Colonic mucosa (tissue), 4 donors: ENCODE measurements around the gene KREMEN2. TPM values are rescaled to one million over a fixed set of nuclear protein-coding genes. Genes with fewer than 3 reads are reported as not detected.

ENCODE experiments used
- DNase-seq: peaks from one replicate; pipeline ENCODE4 v3.0.0-alpha.2; 2020
- H3K27ac ChIP-seq: fragments of 200-600 bp; one replicate; pipeline ENCODE4 v1.8.0; 2021
- H3K27me3 ChIP-seq: fragments of 200-600 bp; one replicate; pipeline ENCODE4 v1.8.0; 2021
- H3K36me3 ChIP-seq: fragments of 200-600 bp; one replicate; pipeline ENCODE4 v1.8.0; 2021
- H3K4me1 ChIP-seq: fragments of 200-600 bp; one replicate; pipeline ENCODE4 v1.8.0; 2021; ENCODE audit warnings: mild to moderate bottlenecking
- H3K4me3 ChIP-seq: fragments of 200-600 bp; one replicate; pipeline ENCODE4 v1.8.0; 2021
- H3K9ac ChIP-seq, 2 donors: one replicate each; pipeline ENCODE4 v1.7.0; 2013; ENCODE audit warnings: control low read depth in 2 of 2, low read depth in 2 of 2, low read length in 2 of 2
- H3K9me3 ChIP-seq: fragments of 200-600 bp; one replicate; pipeline ENCODE4 v1.8.0; 2021
- intact Hi-C: fragments of 100-400 bp; cut with DNase I; formaldehyde crosslinking; loops from one replicate; pipeline ENCODE4 v1.14.1; 2022
- total RNA-seq, 2 donors: library from RNA; stranded (reverse); fragmentation: NEBNext Ultra II Directional in 1 of 2; extraction: Animal tissue kit (Norgen Biotek cat#: 25700) in 1 of 2; gene quantifications; one replicate each; pipeline ENCODE4 v1.2.1, GENCODE V29; 2021
- TF ChIP-seq, protein P1 (sequence below): fragments of 200-600 bp; IDR thresholded peaks from one replicate; pipeline ENCODE4 v1.8.0; 2022; ENCODE audit warnings: antibody characterized with exemption, mild to moderate bottlenecking
- donor health status: healthy.
- donor health status: DM: no; HTN: no; CAD: no.
- donor health status: DM: no; HTN: no; CAD: no.

The KREMEN2 gene
- total RNA-seq, 2 donors from 2014 or later: 1.4 to 1.5 TPM

DNA sequence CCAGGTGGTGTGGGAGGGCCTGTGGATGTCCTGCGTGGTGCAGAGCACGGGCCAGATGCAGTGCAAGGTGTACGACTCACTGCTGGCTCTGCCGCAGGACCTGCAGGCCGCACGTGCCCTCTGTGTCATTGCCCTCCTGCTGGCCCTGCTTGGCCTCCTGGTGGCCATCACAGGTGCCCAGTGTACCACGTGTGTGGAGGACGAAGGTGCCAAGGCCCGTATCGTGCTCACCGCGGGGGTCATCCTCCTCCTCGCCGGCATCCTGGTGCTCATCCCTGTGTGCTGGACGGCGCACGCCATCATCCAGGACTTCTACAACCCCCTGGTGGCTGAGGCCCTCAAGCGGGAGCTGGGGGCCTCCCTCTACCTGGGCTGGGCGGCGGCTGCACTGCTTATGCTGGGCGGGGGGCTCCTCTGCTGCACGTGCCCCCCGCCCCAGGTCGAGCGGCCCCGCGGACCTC, 49.4 kb downstream of the KREMEN2 start:
- intact Hi-C loops: no loop called here
- Histone ChIP-seq H3K4me3 (no peak overlapping the region), H3K9ac (no peak overlapping the region), H3K27ac (no peak overlapping the region), H3K36me3 (no peaks in the 10 kb centered on the region), H3K4me1 (peaks cover 4% of the 10 kb centered on the region), H3K27me3 (peaks cover 5% of the 10 kb centered on the region), H3K9me3 (no peaks in the 10 kb centered on the region)
- TF ChIP-seq, protein P1, sequence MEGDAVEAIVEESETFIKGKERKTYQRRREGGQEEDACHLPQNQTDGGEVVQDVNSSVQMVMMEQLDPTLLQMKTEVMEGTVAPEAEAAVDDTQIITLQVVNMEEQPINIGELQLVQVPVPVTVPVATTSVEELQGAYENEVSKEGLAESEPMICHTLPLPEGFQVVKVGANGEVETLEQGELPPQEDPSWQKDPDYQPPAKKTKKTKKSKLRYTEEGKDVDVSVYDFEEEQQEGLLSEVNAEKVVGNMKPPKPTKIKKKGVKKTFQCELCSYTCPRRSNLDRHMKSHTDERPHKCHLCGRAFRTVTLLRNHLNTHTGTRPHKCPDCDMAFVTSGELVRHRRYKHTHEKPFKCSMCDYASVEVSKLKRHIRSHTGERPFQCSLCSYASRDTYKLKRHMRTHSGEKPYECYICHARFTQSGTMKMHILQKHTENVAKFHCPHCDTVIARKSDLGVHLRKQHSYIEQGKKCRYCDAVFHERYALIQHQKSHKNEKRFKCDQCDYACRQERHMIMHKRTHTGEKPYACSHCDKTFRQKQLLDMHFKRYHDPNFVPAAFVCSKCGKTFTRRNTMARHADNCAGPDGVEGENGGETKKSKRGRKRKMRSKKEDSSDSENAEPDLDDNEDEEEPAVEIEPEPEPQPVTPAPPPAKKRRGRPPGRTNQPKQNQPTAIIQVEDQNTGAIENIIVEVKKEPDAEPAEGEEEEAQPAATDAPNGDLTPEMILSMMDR: no peak
- no peak for DNase-seq

DNA sequence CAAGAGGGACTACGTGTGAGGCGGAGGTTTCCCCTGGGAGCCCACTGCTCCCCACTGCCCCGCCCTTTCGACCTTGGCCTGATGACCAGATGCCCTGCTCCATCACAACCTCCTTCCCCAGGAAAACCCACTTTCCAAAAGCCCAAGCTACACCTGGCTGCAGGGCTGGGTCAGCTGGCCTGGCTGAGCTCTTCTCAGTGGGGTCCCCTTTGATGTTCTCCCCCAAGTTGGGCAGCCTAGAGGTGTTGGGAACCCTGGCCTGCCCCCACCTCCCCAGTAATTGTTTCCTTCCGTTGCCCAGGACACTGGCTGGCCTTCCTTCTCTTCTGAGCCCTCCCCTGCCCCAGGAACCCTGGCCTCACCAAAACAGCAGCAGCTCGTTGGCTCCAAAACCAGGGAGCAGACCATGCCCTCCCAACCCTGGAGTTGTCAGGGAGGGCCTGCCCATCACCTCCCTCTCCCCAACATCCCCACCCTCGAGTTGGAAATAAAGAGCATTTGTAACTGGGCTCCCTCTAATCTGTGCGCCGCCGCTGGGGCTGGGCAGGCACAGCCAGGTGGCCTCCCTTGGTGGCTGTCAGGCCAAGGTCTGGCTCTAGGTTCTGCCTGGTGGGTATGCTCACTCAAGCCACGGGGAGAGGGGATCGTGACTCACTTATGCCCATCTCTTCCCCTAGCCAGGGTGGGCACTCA, 50.1 kb downstream of the KREMEN2 start:
- Histone ChIP-seq H3K36me3 (no peaks in the 10 kb centered on the region), H3K4me1 (no peaks in the 10 kb centered on the region), H3K4me3 (no peak overlapping the region), H3K27me3 (peaks cover 5% of the 10 kb centered on the region), H3K27ac (no peak overlapping the region), H3K9ac (no peak overlapping the region), H3K9me3 (no peaks in the 10 kb centered on the region)
- TF ChIP-seq, protein P1: no peak
- intact Hi-C loops: no loop called here
- no peak for DNase-seq

DNA sequence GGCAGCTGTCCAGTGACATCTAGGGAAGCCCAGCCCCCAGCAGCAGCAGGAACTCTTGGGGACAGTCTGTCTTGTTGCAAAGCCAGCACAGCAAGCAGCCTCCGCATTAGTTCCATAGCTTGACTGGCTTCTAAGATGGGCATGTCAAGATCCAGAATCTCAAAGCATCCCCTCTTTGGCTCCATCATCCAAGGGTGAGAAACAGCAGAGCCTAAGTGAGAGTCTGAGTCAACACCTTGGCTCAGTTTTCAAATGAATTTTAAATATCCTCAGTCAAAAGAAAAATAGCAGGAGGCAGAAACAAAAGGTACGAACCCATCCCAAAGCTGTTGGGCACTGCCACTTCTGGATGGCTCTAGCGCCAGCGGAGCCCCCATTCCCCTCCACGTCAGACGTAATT, 50.9 kb downstream of the KREMEN2 start:
- intact Hi-C loops: no loop called here
- Histone ChIP-seq H3K4me3 (no peak overlapping the region), H3K4me1 (no peaks in the 10 kb centered on the region), H3K36me3 (no peaks in the 10 kb centered on the region), H3K9ac (no peak overlapping the region), H3K9me3 (no peaks in the 10 kb centered on the region), H3K27me3 (peaks cover 5% of the 10 kb centered on the region), H3K27ac (no peak overlapping the region)
- no peak for DNase-seq
- TF ChIP-seq, protein P1: no peak

DNA sequence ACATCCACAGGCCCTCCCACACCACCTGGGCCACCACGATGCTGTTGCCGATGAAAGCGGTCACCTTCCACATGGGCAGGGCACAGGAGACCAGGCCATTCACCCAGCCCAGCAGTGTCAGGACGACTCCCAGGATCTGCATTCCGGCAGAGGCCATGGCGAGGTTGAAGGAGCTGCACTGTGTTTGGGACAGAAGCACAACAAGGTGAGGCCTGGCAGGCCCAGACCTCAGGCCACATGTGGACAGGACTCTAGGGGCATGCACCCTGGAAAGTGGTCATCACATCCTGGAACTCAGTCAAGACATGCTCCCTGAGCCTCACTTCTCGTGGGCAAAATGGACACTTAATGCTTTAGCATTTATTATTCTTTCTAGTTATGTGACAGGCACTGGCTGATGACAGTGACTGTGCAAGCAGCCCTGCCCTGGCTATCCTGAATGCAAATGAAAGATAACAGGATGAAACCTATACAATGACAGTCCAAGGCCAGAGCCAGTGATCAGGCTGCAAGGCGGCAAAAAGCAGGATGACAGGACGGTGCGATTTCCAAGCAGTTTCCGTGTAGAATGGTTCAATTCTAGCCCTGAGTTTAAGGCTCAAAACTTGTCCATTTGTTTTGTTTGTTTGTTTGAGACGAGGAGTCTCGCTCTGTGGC, 51.9 kb downstream of the KREMEN2 start:
- no peak for DNase-seq
- intact Hi-C loops: no loop called here
- H3K4me3 ChIP-seq: no peak overlapping the region
- no peak overlapping the region for H3K27ac ChIP-seq
- no peaks in the 10 kb centered on the region for H3K4me1 ChIP-seq
- no peaks in the 10 kb centered on the region for H3K36me3 ChIP-seq
- no peaks in the 10 kb centered on the region for H3K9me3 ChIP-seq
- H3K9ac ChIP-seq: no peak overlapping the region
- H3K27me3 ChIP-seq: peaks cover 5% of the 10 kb centered on the region
- TF ChIP-seq, protein P1: no peak

DNA sequence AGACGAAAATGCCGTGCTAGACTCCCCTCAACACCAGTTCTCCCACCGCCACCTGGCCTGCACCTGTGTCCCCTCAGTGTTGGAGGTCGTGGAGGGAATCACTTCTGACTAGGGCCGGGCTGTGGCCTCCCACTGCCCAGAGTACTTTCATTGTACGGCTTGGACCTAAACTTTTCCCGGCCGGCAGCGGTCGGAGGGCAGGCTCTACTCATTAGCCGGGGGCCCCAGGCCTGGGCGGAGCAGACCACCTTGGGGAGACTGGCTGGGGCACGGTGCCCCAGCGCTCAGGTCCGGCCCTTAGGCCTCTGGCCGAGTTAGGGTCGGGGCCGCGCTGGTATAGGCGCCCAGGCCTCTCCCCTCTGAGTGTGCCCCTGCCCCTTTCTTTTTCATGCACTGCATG, 53.3 kb downstream of the KREMEN2 start:
- Histone ChIP-seq H3K4me3 (no peak overlapping the region), H3K4me1 (peaks cover 10% of the 10 kb centered on the region), H3K27me3 (no peaks in the 10 kb centered on the region), H3K9me3 (no peaks in the 10 kb centered on the region), H3K27ac (no peak overlapping the region), H3K36me3 (no peaks in the 10 kb centered on the region), H3K9ac (no peak overlapping the region)
- TF ChIP-seq, protein P1: no peak
- no peak for DNase-seq
- intact Hi-C loops: no loop called here

Other genes starting within 250 kb of the KREMEN2 start
- under 1 TPM; 0.15 to 0.56 TPM for gene PRSS27, start 244.1 kb upstream of the KREMEN2 start, total RNA-seq
- gene SRRM2, start 211.6 kb upstream of the KREMEN2 start, total RNA-seq: 100 to 1,000 TPM; 377 to 539 TPM
- 100 to 1,000 TPM; 230 to 333 TPM for gene ELOB, start 187.0 kb upstream of the KREMEN2 start, total RNA-seq
- gene PRSS33, start 176.7 kb upstream of the KREMEN2 start, total RNA-seq: not detected
- gene PRSS41, start 165.8 kb upstream of the KREMEN2 start, total RNA-seq: not detected
- 1 to 10 TPM; 1.1 to 2.6 TPM for gene PRSS21, start 147.0 kb upstream of the KREMEN2 start, total RNA-seq
- 10 to 100 TPM; 34.1 to 62.1 TPM for gene ZG16B, start 134.0 kb upstream of the KREMEN2 start, total RNA-seq
- gene PRSS22, start 106.1 kb upstream of the KREMEN2 start, total RNA-seq: 1 to 10 TPM; 6.1 to 6.7 TPM
- 10 to 100 TPM; 16.2 to 24.8 TPM for gene FLYWCH2, start 81.1 kb upstream of the KREMEN2 start, total RNA-seq
- gene FLYWCH1, start 52.3 kb upstream of the KREMEN2 start, total RNA-seq: 10 to 100 TPM; 18.5 to 28.4 TPM
- gene PAQR4, start 5.1 kb downstream of the KREMEN2 start, total RNA-seq: 10 to 100 TPM; 14.0 to 42.3 TPM
- gene PKMYT1, start 16.2 kb downstream of the KREMEN2 start, total RNA-seq: 10 to 100 TPM in 1 of 2 donors, 1 to 10 TPM in 1; 9.5 to 76.6 TPM
- under 1 TPM; 0.35 to 0.67 TPM for gene CLDN9, start 48.6 kb downstream of the KREMEN2 start, total RNA-seq
- 1 to 10 TPM in 1 of 2 donors, not detected in 1; 1.2 TPM for gene CLDN6, start 53.9 kb downstream of the KREMEN2 start, total RNA-seq
- gene TNFRSF12A, start 56.1 kb downstream of the KREMEN2 start, total RNA-seq: 10 to 100 TPM; 11.6 to 27.3 TPM
- 10 to 100 TPM; 28.7 to 30.0 TPM for gene HCFC1R1, start 59.7 kb downstream of the KREMEN2 start, total RNA-seq
- 10 to 100 TPM; 27.4 to 45.8 TPM for gene THOC6, start 59.8 kb downstream of the KREMEN2 start, total RNA-seq
- 10 to 100 TPM; 56.6 to 83.9 TPM for gene BICDL2, start 72.7 kb downstream of the KREMEN2 start, total RNA-seq
- under 1 TPM; 0.44 to 0.88 TPM for gene MMP25, start 82.3 kb downstream of the KREMEN2 start, total RNA-seq
- 100 to 1,000 TPM; 256 to 329 TPM for gene IL32, start 101.4 kb downstream of the KREMEN2 start, total RNA-seq
- gene ZSCAN10, start 135.0 kb downstream of the KREMEN2 start, total RNA-seq: under 1 TPM in 1 of 2 donors, not detected in 1; 0.86 TPM
- 10 to 100 TPM in 1 of 2 donors, 1 to 10 TPM in 1; 9.9 to 10.5 TPM for gene ZNF205, start 148.3 kb downstream of the KREMEN2 start, total RNA-seq
- gene ZNF213, start 170.8 kb downstream of the KREMEN2 start, total RNA-seq: 10 to 100 TPM; 12.4 to 20.4 TPM
- not detected for gene OR1F1, start 223.9 kb downstream of the KREMEN2 start, total RNA-seq